ENCODE measurements around the gene MED12L.

DNA sequence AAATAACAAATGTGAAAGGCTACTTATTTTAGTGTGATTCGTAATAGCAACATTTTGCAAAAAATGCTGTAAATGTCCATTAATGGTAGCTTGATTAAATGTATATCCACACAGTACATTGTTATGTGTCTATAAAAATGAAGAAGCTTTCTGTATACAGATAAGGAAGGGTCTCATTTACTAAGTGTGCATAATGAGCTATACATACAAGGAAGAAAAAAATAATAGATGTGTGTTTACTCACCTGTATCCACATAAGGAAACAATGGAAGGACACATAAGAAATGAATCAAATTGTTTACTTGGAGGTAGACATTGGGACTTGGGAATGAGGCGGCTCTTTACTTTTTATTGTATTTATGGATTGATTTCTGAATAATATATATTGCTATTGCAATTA lies 34.9 kb downstream of the MED12L start:
- TF ChIP-seq, protein P1, sequence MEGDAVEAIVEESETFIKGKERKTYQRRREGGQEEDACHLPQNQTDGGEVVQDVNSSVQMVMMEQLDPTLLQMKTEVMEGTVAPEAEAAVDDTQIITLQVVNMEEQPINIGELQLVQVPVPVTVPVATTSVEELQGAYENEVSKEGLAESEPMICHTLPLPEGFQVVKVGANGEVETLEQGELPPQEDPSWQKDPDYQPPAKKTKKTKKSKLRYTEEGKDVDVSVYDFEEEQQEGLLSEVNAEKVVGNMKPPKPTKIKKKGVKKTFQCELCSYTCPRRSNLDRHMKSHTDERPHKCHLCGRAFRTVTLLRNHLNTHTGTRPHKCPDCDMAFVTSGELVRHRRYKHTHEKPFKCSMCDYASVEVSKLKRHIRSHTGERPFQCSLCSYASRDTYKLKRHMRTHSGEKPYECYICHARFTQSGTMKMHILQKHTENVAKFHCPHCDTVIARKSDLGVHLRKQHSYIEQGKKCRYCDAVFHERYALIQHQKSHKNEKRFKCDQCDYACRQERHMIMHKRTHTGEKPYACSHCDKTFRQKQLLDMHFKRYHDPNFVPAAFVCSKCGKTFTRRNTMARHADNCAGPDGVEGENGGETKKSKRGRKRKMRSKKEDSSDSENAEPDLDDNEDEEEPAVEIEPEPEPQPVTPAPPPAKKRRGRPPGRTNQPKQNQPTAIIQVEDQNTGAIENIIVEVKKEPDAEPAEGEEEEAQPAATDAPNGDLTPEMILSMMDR (conservative IDR thresholded peaks at IDR 0.05 in 1 of 2, IDR thresholded peaks at IDR 0.05 in 1 of 2; ENCODE audit: low read depth in 1 of 2, low read length in 2 of 2) = no peak
- no peak for TF ChIP-seq EZH2 (IDR thresholded peaks at IDR 0.05; ENCODE audit: low read length, missing control alignments)

All from fibroblast of lung (primary cell).